Aorta (tissue), 5 donors: ENCODE results near the gene PDE4D. TPM values are rescaled to one million over a fixed set of nuclear protein-coding genes. Genes with fewer than 3 reads are reported as not detected.
A peak's percentile ranks its signal among the peaks of the same experiment; 100 is the strongest.

ENCODE experiments used
- ATAC-seq: fragments of 200-7000 bp; cut with Tn5 transposase; one replicate; pipeline ENCODE4 v1.9.1; 2022; ENCODE audit warnings: moderate library complexity; ENCODE audit not compliant: low FRiP score
- DNase-seq, 2 donors: peaks; one replicate each; pipeline ENCODE4 v3.0.0-alpha.2; 2020
- H3K27ac ChIP-seq, 2 donors: one replicate each; pipeline ENCODE4 v1.5.1; 2013; ENCODE audit warnings: low read length in 2 of 2, mild to moderate bottlenecking in 2 of 2, moderate library complexity in 2 of 2, control low read depth in 1 of 2, inconsistent platforms in 1 of 2, low read depth in 1 of 2
- H3K27me3 ChIP-seq, 2 donors: one replicate each; pipeline ENCODE4 v1.6.1; 2013; ENCODE audit warnings: control low read depth in 1 of 2, low read length in 1 of 2, mild to moderate bottlenecking in 1 of 2, moderate library complexity in 1 of 2; ENCODE audit not compliant: insufficient read depth in 2 of 2, control insufficient read depth in 1 of 2
- H3K36me3 ChIP-seq, 2 donors: one replicate each; pipeline ENCODE4 v1.6.1; 2013; ENCODE audit warnings: control low read depth in 1 of 2, low read length in 1 of 2, mild to moderate bottlenecking in 1 of 2; ENCODE audit not compliant: insufficient read depth in 2 of 2, control insufficient read depth in 1 of 2
- H3K4me1 ChIP-seq, 2 donors: one replicate each; pipeline ENCODE4 v1.6.1; 2013; ENCODE audit warnings: low read length in 2 of 2, control low read depth in 1 of 2, mild to moderate bottlenecking in 1 of 2, moderate library complexity in 1 of 2; ENCODE audit not compliant: insufficient read depth in 2 of 2, control insufficient read depth in 1 of 2
- H3K4me3 ChIP-seq, 2 donors: one replicate each; pipeline ENCODE4 v1.5.1; 2013; ENCODE audit warnings: low read length in 2 of 2, control low read depth in 1 of 2, mild to moderate bottlenecking in 1 of 2
- H3K9me3 ChIP-seq: one replicate; pipeline ENCODE4 v1.6.1; 2013; ENCODE audit warnings: mild to moderate bottlenecking, low read length; ENCODE audit not compliant: control insufficient read depth
- WGBS, 2 donors: extraction: QIAGEN DNeasy Blood & Tissue Kit; methylation state at CpG; one replicate each; pipeline ENCODE4 v1.1.7; 2013; 5-methylcytosine and 5-hydroxymethylcytosine counted together
- intact Hi-C, 2 donors: fragments of 100-400 bp; cut with DNase I; formaldehyde crosslinking; loops; one replicate each; pipeline versions ENCODE4 v1.14.2 to v1.15.0; 2022
- polyA plus RNA-seq, 2 donors: library from polyadenylated mRNA; stranded (reverse); fragments of 200-250 nt; gene quantifications; one replicate each; pipeline ENCODE4 v1.2.3, GENCODE V29; 2013
- total RNA-seq, 2 donors: library from RNA; stranded (reverse); fragmentation: NEBNext Ultra II Directional; extraction: Animal tissue kit (Norgen Biotek cat#: 25700); gene quantifications; one replicate each; pipeline ENCODE4 v1.2.1, GENCODE V29; 2021
- donor health status: healthy with polysubstance abuse.
- donor health status: Bipolar disorder and iron deficiency.
- donor health status: DM: no; HTN: no; CAD: no.
- donor health status: DM: no; HTN: no; CAD: no.
- donor health status: DM: yes; HTN: yes; CAD: no.

PDE4D gene
- total and polyA plus RNA-seq, 4 donors = 2.4 to 112 (median 33.3) TPM

- ATAC-seq = no peak
- whole genome bisulfite sequencing, 2 donors = 79 to 86% methylated on average over 3 of the region's 3 CpGs
- peaks cover 0 to 2% of the 10 kb centered on the region in 2 donors for H3K36me3 ChIP-seq
- no peaks in the 10 kb centered on the region for H3K27me3 ChIP-seq
- H3K9me3 ChIP-seq = no peaks in the 10 kb centered on the region
- no peak overlapping the region for H3K4me3 ChIP-seq
- H3K27ac ChIP-seq = no peak overlapping the region
- intact Hi-C loops = no loop called here
- no peak for DNase-seq
- H3K4me1 ChIP-seq = no peaks in the 10 kb centered on the region
These were observed 841.6 kb downstream of the PDE4D start for GRCh38 chr5:59051951-59052350.

- H3K9me3 ChIP-seq = no peaks in the 10 kb centered on the region
- intact Hi-C loops = no loop called here
- H3K27ac ChIP-seq = no peak overlapping the region
- H3K27me3 ChIP-seq = no peaks in the 10 kb centered on the region
- H3K4me1 ChIP-seq = no peaks in the 10 kb centered on the region
- DNase-seq (no peak), ATAC-seq (no peak)
- no peaks in the 10 kb centered on the region for H3K36me3 ChIP-seq
- H3K4me3 ChIP-seq = no peak overlapping the region
- WGBS, 2 donors = 23 to 42% methylated on average over 2 of the region's 2 CpGs
These were observed 844.4 kb downstream of the PDE4D start for GRCh38 chr5:59049095-59049494.

- ATAC-seq = no peak
- no peaks in the 10 kb centered on the region for H3K36me3 ChIP-seq
- 50 to 53% methylated on average over 7 of the region's 7 CpGs for WGBS, 2 donors
- H3K4me1 ChIP-seq = peaks cover 0 to 4% of the 10 kb centered on the region in 2 donors
- H3K27me3 ChIP-seq = no peaks in the 10 kb centered on the region
- no peak for DNase-seq
- intact Hi-C loops = no loop called here
- no peak overlapping the region for H3K27ac ChIP-seq
- no peak overlapping the region for H3K4me3 ChIP-seq
- H3K9me3 ChIP-seq = no peaks in the 10 kb centered on the region
These were observed 851.1 kb downstream of the PDE4D start for GRCh38 chr5:59042201-59043055.

GRCh38 chr5:59041355-59041754 lies 852.2 kb downstream of the PDE4D start:
- H3K9me3 ChIP-seq = no peaks in the 10 kb centered on the region
- WGBS, 2 donors = 55 to 72% methylated on average over 1 of the region's 1 CpG
- ATAC-seq = no peak
- H3K4me3 ChIP-seq = no peak overlapping the region
- no peaks in the 10 kb centered on the region for H3K36me3 ChIP-seq
- H3K27ac ChIP-seq = peak overlapping the region in 1 of 2 donors; percentile 49
- intact Hi-C loops = no loop called here
- peaks cover 0 to 5% of the 10 kb centered on the region in 2 donors for H3K4me1 ChIP-seq
- DNase-seq = no peak
- no peaks in the 10 kb centered on the region for H3K27me3 ChIP-seq

GRCh38 chr5:59040804-59041201 lies 852.7 kb downstream of the PDE4D start:
- 68 to 73% methylated on average over 2 of the region's 2 CpGs for WGBS, 2 donors
- no peak overlapping the region for H3K4me3 ChIP-seq
- no peak for ATAC-seq
- H3K4me1 ChIP-seq = peaks cover 0 to 5% of the 10 kb centered on the region in 2 donors
- DNase-seq = no peak
- no peaks in the 10 kb centered on the region for H3K9me3 ChIP-seq
- H3K36me3 ChIP-seq = no peaks in the 10 kb centered on the region
- H3K27ac ChIP-seq = no peak overlapping the region
- intact Hi-C loops = no loop called here
- H3K27me3 ChIP-seq = no peaks in the 10 kb centered on the region

- intact Hi-C loops = no loop called here
- DNase-seq (no peak), ATAC-seq (peak; percentile 24)
- Histone ChIP-seq H3K9me3 (no peaks in the 10 kb centered on the region), H3K4me1 (peaks cover 0 to 5% of the 10 kb centered on the region in 2 donors), H3K4me3 (peak overlapping the region; percentile 29 to 65), H3K36me3 (no peaks in the 10 kb centered on the region), H3K27ac (no peak overlapping the region), H3K27me3 (no peaks in the 10 kb centered on the region)
- 25 to 40% methylated on average over 13 of the region's 13 CpGs for WGBS, 2 donors
These were observed 853.3 kb downstream of the PDE4D start for GRCh38 chr5:59040024-59040803.

GRCh38 chr5:59039296-59040023 lies 854.1 kb downstream of the PDE4D start:
- no peak overlapping the region for H3K27ac ChIP-seq
- H3K27me3 ChIP-seq = no peaks in the 10 kb centered on the region
- intact Hi-C loops = loop anchor here (10.0 kb wide), 2 partner anchors 95 to 135 kb away; no protein-coding TSS in a partner anchor
- H3K4me3 ChIP-seq = peak overlapping the region; percentile 29 to 65
- 1% methylated on average over 72 to 87 of the region's 87 CpGs for WGBS, 2 donors
- no peaks in the 10 kb centered on the region for H3K36me3 ChIP-seq
- H3K9me3 ChIP-seq = no peaks in the 10 kb centered on the region
- H3K4me1 ChIP-seq = peaks cover 0 to 5% of the 10 kb centered on the region in 2 donors
- ATAC-seq = peak; percentile 86
- peak; percentile 91 to 95 for DNase-seq

GRCh38 chr5:59038798-59039295 lies 854.7 kb downstream of the PDE4D start:
- peak overlapping the region; percentile 1 to 65 for H3K4me3 ChIP-seq
- peaks cover 0 to 5% of the 10 kb centered on the region in 2 donors for H3K4me1 ChIP-seq
- H3K9me3 ChIP-seq = no peaks in the 10 kb centered on the region
- H3K36me3 ChIP-seq = no peaks in the 10 kb centered on the region
- intact Hi-C loops = loop anchor here (10.0 kb wide), 2 partner anchors 96 to 136 kb away; no protein-coding TSS in a partner anchor
- WGBS, 2 donors = 5% methylated on average over 35 of the region's 35 CpGs
- peak overlapping the region in 1 of 2 donors; percentile 4 for H3K27ac ChIP-seq
- DNase-seq (no peak), ATAC-seq (peak; percentile 73)
- H3K27me3 ChIP-seq = no peaks in the 10 kb centered on the region
